ENCODE results near the gene WDR45B. TPM values are rescaled to one million over a fixed set of nuclear protein-coding genes. Genes with fewer than 3 reads are reported as not detected.
A peak's percentile ranks its signal among the peaks of the same experiment; 100 is the strongest.

The WDR45B gene
- total RNA-seq, 1 donor from 2014 or later, result 40.7 TPM

- H3K4me1 ChIP-seq (ENCODE audit: control insufficient read depth in 3 of 3, insufficient read depth in 3 of 3, low read length in 3 of 3), result peaks cover 6 to 21% (median 13%) of the 10 kb centered on the region in 3 donors
- no peaks in the 10 kb centered on the region for H3K27me3 ChIP-seq (ENCODE audit: control insufficient read depth in 3 of 3, insufficient read depth in 3 of 3, low read length in 3 of 3)
- no peak overlapping the region for H3K4me3 ChIP-seq (ENCODE audit: low read length in 3 of 3)
- no peak overlapping the region for H3K27ac ChIP-seq (ENCODE audit: low read depth, low read length)
- H3K9ac ChIP-seq (ENCODE audit: low read depth in 1 of 3, low read length in 3 of 3), result no peak overlapping the region
- H3K9me3 ChIP-seq (ENCODE audit: control insufficient read depth in 3 of 3, low read length in 3 of 3), result no peaks in the 10 kb centered on the region
- H3K36me3 ChIP-seq (ENCODE audit: control insufficient read depth in 3 of 3, insufficient read depth in 3 of 3, low read length in 3 of 3), result peaks cover 0 to 5% (median 4%) of the 10 kb centered on the region in 3 donors
Measured at GRCh38 chr17:82689077-82689476, 40.8 kb upstream of the WDR45B start.

- Histone ChIP-seq H3K9ac (ENCODE audit: low read depth in 1 of 3, low read length in 3 of 3) (peak overlapping the region in 1 of 3 donors; percentile 60), H3K27ac (ENCODE audit: low read depth, low read length) (peak overlapping the region; percentile 73), H3K27me3 (ENCODE audit: control insufficient read depth in 3 of 3, insufficient read depth in 3 of 3, low read length in 3 of 3) (no peaks in the 10 kb centered on the region), H3K36me3 (ENCODE audit: control insufficient read depth in 3 of 3, insufficient read depth in 3 of 3, low read length in 3 of 3) (peaks cover 0 to 5% (median 4%) of the 10 kb centered on the region in 3 donors), H3K4me3 (ENCODE audit: low read length in 3 of 3) (no peak overlapping the region), H3K9me3 (ENCODE audit: control insufficient read depth in 3 of 3, low read length in 3 of 3) (no peaks in the 10 kb centered on the region), H3K4me1 (ENCODE audit: control insufficient read depth in 3 of 3, insufficient read depth in 3 of 3, low read length in 3 of 3) (peaks cover 6 to 18% (median 11%) of the 10 kb centered on the region in 3 donors)
Measured at GRCh38 chr17:82687871-82688270, 39.6 kb upstream of the WDR45B start.

- Histone ChIP-seq H3K27ac (ENCODE audit: low read depth, low read length) (peak overlapping the region; percentile 73), H3K9ac (ENCODE audit: low read depth in 1 of 3, low read length in 3 of 3) (peak overlapping the region in 1 of 3 donors; percentile 60)
Measured at GRCh38 chr17:82687375-82687861, 39.2 kb upstream of the WDR45B start.

GRCh38 chr17:82686366-82687324 lies 38.4 kb upstream of the WDR45B start:
- no peaks in the 10 kb centered on the region for H3K9me3 ChIP-seq (ENCODE audit: control insufficient read depth in 3 of 3, low read length in 3 of 3)
- H3K27ac ChIP-seq (ENCODE audit: low read depth, low read length), result peak overlapping the region; percentile 73
- no peaks in the 10 kb centered on the region for H3K27me3 ChIP-seq (ENCODE audit: control insufficient read depth in 3 of 3, insufficient read depth in 3 of 3, low read length in 3 of 3)
- peaks cover 0 to 4% (median 3%) of the 10 kb centered on the region in 3 donors for H3K36me3 ChIP-seq (ENCODE audit: control insufficient read depth in 3 of 3, insufficient read depth in 3 of 3, low read length in 3 of 3)
- H3K4me3 ChIP-seq (ENCODE audit: low read length in 3 of 3), result peak overlapping the region in 1 of 3 donors; percentile 29
- H3K4me1 ChIP-seq (ENCODE audit: control insufficient read depth in 3 of 3, insufficient read depth in 3 of 3, low read length in 3 of 3), result peaks cover 6 to 18% (median 11%) of the 10 kb centered on the region in 3 donors
- peak overlapping the region in 2 of 3 donors; percentile 14 to 16 for H3K9ac ChIP-seq (ENCODE audit: low read depth in 1 of 3, low read length in 3 of 3)

More at GRCh38 chr17:82687375-82687861, 39.2 kb upstream of the WDR45B start:
- Histone ChIP-seq H3K4me1 (ENCODE audit: control insufficient read depth in 3 of 3, insufficient read depth in 3 of 3, low read length in 3 of 3) (peaks cover 6 to 18% (median 11%) of the 10 kb centered on the region in 3 donors), H3K4me3 (ENCODE audit: low read length in 3 of 3) (peak overlapping the region in 1 of 3 donors; percentile 22), H3K9me3 (ENCODE audit: control insufficient read depth in 3 of 3, low read length in 3 of 3) (no peaks in the 10 kb centered on the region), H3K27me3 (ENCODE audit: control insufficient read depth in 3 of 3, insufficient read depth in 3 of 3, low read length in 3 of 3) (no peaks in the 10 kb centered on the region), H3K36me3 (ENCODE audit: control insufficient read depth in 3 of 3, insufficient read depth in 3 of 3, low read length in 3 of 3) (peaks cover 0 to 5% (median 4%) of the 10 kb centered on the region in 3 donors)

GRCh38 chr17:82685291-82685690 lies 37.0 kb upstream of the WDR45B start:
- Histone ChIP-seq H3K4me1 (ENCODE audit: control insufficient read depth in 3 of 3, insufficient read depth in 3 of 3, low read length in 3 of 3) (peaks cover 6 to 18% (median 11%) of the 10 kb centered on the region in 3 donors), H3K27ac (ENCODE audit: low read depth, low read length) (no peak overlapping the region), H3K4me3 (ENCODE audit: low read length in 3 of 3) (no peak overlapping the region), H3K9ac (ENCODE audit: low read depth in 1 of 3, low read length in 3 of 3) (no peak overlapping the region), H3K36me3 (ENCODE audit: control insufficient read depth in 3 of 3, insufficient read depth in 3 of 3, low read length in 3 of 3) (peaks cover 0 to 2% (median 0%) of the 10 kb centered on the region in 3 donors), H3K9me3 (ENCODE audit: control insufficient read depth in 3 of 3, low read length in 3 of 3) (peaks cover 0 to 2% (median 0%) of the 10 kb centered on the region in 3 donors), H3K27me3 (ENCODE audit: control insufficient read depth in 3 of 3, insufficient read depth in 3 of 3, low read length in 3 of 3) (no peaks in the 10 kb centered on the region)

- H3K9ac ChIP-seq (ENCODE audit: low read depth in 1 of 3, low read length in 3 of 3), result no peak overlapping the region
- no peaks in the 10 kb centered on the region for H3K36me3 ChIP-seq (ENCODE audit: control insufficient read depth in 3 of 3, insufficient read depth in 3 of 3, low read length in 3 of 3)
- H3K27ac ChIP-seq (ENCODE audit: low read depth, low read length), result no peak overlapping the region
- H3K4me1 ChIP-seq (ENCODE audit: control insufficient read depth in 3 of 3, insufficient read depth in 3 of 3, low read length in 3 of 3), result peaks cover 6 to 18% (median 11%) of the 10 kb centered on the region in 3 donors
- peaks cover 0 to 2% (median 0%) of the 10 kb centered on the region in 3 donors for H3K9me3 ChIP-seq (ENCODE audit: control insufficient read depth in 3 of 3, low read length in 3 of 3)
- no peaks in the 10 kb centered on the region for H3K27me3 ChIP-seq (ENCODE audit: control insufficient read depth in 3 of 3, insufficient read depth in 3 of 3, low read length in 3 of 3)
- H3K4me3 ChIP-seq (ENCODE audit: low read length in 3 of 3), result no peak overlapping the region
Measured at GRCh38 chr17:82684228-82684841, 36.1 kb upstream of the WDR45B start.

- no peaks in the 10 kb centered on the region for H3K27me3 ChIP-seq (ENCODE audit: control insufficient read depth in 3 of 3, insufficient read depth in 3 of 3, low read length in 3 of 3)
- no peaks in the 10 kb centered on the region for H3K36me3 ChIP-seq (ENCODE audit: control insufficient read depth in 3 of 3, insufficient read depth in 3 of 3, low read length in 3 of 3)
Measured at GRCh38 chr17:82683534-82683933, 35.3 kb upstream of the WDR45B start.

GRCh38 chr17:82681547-82681946 lies 33.3 kb upstream of the WDR45B start:
- H3K9ac ChIP-seq (ENCODE audit: low read depth in 1 of 3, low read length in 3 of 3), result no peak overlapping the region
- no peaks in the 10 kb centered on the region for H3K27me3 ChIP-seq (ENCODE audit: control insufficient read depth in 3 of 3, insufficient read depth in 3 of 3, low read length in 3 of 3)
- H3K4me1 ChIP-seq (ENCODE audit: control insufficient read depth in 3 of 3, insufficient read depth in 3 of 3, low read length in 3 of 3), result peaks cover 0 to 6% (median 1%) of the 10 kb centered on the region in 3 donors
- no peak overlapping the region for H3K27ac ChIP-seq (ENCODE audit: low read depth, low read length)
- no peaks in the 10 kb centered on the region for H3K36me3 ChIP-seq (ENCODE audit: control insufficient read depth in 3 of 3, insufficient read depth in 3 of 3, low read length in 3 of 3)
- H3K4me3 ChIP-seq (ENCODE audit: low read length in 3 of 3), result no peak overlapping the region
- peaks cover 0 to 2% (median 0%) of the 10 kb centered on the region in 3 donors for H3K9me3 ChIP-seq (ENCODE audit: control insufficient read depth in 3 of 3, low read length in 3 of 3)

More at GRCh38 chr17:82683534-82683933, 35.3 kb upstream of the WDR45B start:
- Histone ChIP-seq H3K9ac (ENCODE audit: low read depth in 1 of 3, low read length in 3 of 3) (no peak overlapping the region), H3K4me3 (ENCODE audit: low read length in 3 of 3) (no peak overlapping the region), H3K27ac (ENCODE audit: low read depth, low read length) (no peak overlapping the region), H3K4me1 (ENCODE audit: control insufficient read depth in 3 of 3, insufficient read depth in 3 of 3, low read length in 3 of 3) (peaks cover 6 to 16% (median 11%) of the 10 kb centered on the region in 3 donors), H3K9me3 (ENCODE audit: control insufficient read depth in 3 of 3, low read length in 3 of 3) (peaks cover 0 to 2% (median 0%) of the 10 kb centered on the region in 3 donors)

- no peak overlapping the region for H3K27ac ChIP-seq (ENCODE audit: low read depth, low read length)
- H3K4me1 ChIP-seq (ENCODE audit: control insufficient read depth in 3 of 3, insufficient read depth in 3 of 3, low read length in 3 of 3), result peaks cover 0 to 3% (median 0%) of the 10 kb centered on the region in 3 donors
- no peak overlapping the region for H3K4me3 ChIP-seq (ENCODE audit: low read length in 3 of 3)
- no peaks in the 10 kb centered on the region for H3K27me3 ChIP-seq (ENCODE audit: control insufficient read depth in 3 of 3, insufficient read depth in 3 of 3, low read length in 3 of 3)
- H3K9ac ChIP-seq (ENCODE audit: low read depth in 1 of 3, low read length in 3 of 3), result no peak overlapping the region
- H3K9me3 ChIP-seq (ENCODE audit: control insufficient read depth in 3 of 3, low read length in 3 of 3), result peaks cover 0 to 2% (median 0%) of the 10 kb centered on the region in 3 donors
- H3K36me3 ChIP-seq (ENCODE audit: control insufficient read depth in 3 of 3, insufficient read depth in 3 of 3, low read length in 3 of 3), result no peaks in the 10 kb centered on the region
Measured at GRCh38 chr17:82679586-82680465, 31.6 kb upstream of the WDR45B start.

All from skeletal muscle tissue (tissue), 4 donors.